GM19193 (cell line): Measurements from ENCODE around the gene PKN1.

Experiments
- POLR2A ChIP-seq: IDR thresholded peaks from 4 replicates; pipeline ENCODE4 v1.6.1; 2011; ENCODE audit not compliant: insufficient read depth, insufficient read length; ENCODE audit errors: extremely low read depth

The PKN1 gene

DNA sequence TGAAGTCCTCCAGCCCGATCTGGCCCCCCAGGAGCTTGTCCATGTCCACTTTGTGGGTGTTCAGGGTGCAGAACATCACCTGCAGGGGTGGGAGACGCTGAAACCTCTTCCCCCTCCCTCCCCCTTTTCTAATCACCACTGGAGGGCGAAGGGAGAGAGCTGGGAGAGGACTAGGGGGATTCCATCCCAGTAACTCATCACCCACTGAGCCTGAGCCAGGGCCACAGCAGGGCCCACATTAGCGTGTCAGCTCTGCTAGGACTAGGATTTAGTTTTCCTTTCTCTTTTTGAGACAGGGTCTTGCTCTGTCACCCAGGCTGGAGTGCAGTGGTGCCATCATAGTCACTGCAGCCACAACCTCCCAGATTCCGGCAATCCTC lies 47.6 kb downstream of the PKN1 start:
- TF ChIP-seq POLR2A, result no peak

DNA sequence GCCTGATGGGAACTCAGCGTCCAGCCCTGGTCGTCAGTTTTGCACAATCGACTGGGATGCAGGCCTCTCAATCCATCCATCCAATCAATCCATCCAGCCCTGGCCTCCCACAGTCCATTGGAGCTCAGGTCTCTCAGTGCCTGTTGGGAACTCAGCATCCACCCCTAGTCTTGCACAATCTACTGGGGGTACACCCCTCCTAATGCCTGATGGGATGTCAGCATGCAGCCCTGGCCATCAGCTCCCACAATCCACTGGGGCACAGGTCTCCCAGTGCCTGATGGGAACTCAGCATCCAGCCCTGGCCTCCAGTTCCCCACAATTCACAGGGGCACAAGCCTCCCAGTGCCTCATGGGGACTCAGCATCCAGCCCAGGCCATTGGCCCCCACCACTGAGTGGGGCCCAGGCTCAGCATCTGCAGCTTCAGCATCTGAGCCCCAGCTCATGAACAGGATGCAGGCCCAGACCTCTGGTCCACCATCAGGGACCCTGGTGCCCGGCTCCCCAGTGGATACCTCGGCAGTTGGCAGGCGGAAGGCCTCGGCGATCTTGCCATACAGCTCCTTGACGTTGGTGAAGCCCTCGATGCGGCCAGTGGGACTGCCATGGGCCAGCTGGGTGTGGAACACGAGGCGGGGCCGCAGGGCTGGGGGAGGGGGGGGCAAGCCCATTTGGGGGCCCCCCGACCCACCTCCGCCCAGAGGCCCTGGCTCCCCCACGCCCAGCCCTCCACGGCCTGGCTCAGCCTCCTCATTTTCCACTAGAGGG lies 49.3 kb downstream of the PKN1 start:
- no peak for TF ChIP-seq POLR2A

DNA sequence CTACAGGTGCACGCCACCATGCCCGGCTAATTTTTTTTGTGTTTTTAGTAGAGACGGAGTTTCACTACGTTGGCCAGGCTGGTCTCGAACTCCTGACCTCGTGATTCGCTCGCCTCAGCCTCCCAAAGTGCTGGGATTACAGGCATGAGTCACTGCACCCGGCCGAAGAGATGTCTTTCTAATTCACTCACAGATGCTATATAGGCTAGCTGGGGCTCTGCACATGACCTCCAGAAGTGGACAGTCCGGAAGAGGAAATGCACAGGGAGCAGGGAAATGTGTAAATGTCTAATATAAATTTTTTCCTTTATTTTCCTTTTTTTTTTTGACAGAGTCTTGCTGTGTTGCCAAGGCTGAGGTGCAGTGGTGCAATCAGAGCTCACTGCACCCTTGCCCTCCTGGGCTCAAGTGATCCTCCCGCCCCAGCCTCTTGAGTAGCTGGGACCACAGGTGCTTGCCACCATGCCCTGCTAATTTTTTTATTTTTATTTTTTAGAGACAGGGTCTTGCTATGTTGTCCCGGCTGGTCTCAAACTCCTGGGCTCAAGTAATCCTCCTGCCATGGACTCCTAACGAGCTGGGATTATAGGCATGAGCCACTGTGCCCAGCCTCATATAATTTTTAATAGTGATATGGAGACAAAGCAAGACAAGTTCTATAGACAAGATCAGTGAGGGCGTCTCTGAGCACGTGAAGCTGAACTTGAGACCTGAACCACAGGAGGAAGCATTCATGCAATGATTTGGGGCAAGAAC lies 54.4 kb downstream of the PKN1 start:
- no peak for TF ChIP-seq POLR2A

DNA sequence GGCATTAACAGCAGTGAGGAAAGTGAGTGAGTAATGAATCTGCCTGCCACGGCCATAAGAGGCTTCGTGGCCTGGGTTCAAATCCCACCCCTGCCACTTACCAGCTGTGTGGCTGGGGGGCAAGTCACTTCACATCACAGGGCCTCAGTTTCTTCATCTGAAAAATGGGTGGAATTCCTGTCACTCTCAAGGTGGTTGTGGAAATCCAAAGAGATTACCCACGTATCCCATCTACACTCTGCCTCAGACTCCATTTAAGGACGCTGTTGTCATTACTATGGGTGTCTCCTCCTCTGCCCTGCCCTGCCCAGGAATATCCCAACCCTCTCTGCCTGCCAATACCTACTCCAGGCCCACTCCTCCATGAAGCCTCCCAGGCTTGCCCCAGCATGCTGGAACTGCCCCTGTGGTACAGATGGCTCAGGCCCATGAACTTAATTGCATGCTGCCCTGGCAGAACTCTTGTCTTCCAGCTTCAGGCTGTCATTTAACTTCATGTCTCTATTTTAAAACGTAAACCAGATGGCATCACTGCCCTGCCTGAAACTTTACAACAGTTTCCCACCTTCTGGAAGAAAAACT lies 59.7 kb downstream of the PKN1 start:
- TF ChIP-seq POLR2A, result no peak

DNA sequence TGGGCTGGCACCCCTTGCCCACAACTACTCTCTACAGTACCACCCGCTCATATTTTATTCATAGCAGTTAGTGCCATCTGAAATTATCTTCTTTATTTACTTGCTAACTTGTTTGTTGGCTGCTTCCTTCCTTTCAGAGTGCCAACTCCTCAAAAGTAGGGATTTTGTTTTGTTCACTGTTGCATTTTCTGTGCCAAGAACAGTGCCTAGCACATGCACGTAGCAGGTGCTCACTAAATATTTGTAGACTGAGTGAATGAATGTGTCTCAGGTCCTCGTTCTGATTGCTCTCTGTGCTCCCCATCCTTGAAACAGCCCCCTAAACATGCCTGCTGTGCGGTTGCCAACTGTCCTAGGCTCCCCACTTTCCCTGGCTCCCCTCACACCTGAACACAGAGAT lies 61.3 kb downstream of the PKN1 start:
- TF ChIP-seq POLR2A, result no peak

DNA sequence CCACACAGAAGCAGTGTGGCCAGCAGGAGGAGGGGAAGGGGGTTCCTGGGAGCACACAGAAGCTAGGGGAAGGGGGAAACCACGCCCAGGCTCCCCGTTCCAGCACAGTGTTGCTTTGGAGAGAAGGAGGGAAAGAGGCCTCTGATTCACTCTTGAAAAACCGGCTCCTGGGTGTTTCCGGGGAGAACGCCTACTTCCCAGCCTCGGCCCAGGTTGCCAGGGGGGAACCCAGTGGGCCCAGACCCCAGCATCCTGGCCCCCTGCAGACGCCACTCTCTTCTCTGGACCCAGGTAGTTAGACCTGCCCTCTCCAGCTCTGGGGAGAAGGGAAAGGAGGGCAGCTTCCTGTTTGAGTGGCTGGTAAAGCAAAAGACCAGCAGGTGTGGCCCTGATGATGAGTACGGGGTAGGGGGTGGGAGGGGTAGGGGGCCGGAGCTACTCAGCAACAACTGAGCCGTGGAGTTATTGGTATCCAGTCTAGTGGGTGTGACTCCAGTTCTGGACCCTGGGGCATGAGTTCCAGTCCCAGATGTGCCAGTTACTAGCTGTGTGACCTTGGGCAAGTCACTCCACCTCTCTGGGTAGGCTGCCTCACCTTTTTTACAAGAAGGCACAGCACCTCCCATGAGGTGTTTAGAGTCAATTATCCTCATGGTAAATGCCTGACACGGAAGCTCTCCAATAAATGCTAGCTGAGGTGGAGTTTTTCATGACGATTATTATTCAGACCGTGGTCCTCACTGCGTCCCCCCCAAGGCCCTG lies 62.0 kb downstream of the PKN1 start:
- TF ChIP-seq POLR2A, result no peak

DNA sequence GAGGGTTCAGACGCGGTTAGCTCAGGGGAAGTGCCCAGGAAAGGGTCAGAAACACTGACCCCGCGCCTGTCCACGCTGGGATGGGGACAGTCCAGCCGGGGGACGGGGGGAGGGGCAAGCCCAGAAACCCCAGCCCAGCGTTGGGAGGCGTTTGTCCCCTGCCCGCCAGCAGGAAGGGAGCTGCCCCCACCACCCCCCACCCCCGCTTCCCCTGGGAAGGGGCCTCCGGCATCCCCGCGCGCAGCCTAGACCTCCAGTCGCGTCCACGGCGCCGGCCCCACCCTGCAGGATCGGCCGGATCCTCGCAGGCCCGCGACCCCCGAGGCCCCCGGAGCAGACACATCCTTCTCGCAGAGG lies 62.5 kb downstream of the PKN1 start:
- no peak for TF ChIP-seq POLR2A

DNA sequence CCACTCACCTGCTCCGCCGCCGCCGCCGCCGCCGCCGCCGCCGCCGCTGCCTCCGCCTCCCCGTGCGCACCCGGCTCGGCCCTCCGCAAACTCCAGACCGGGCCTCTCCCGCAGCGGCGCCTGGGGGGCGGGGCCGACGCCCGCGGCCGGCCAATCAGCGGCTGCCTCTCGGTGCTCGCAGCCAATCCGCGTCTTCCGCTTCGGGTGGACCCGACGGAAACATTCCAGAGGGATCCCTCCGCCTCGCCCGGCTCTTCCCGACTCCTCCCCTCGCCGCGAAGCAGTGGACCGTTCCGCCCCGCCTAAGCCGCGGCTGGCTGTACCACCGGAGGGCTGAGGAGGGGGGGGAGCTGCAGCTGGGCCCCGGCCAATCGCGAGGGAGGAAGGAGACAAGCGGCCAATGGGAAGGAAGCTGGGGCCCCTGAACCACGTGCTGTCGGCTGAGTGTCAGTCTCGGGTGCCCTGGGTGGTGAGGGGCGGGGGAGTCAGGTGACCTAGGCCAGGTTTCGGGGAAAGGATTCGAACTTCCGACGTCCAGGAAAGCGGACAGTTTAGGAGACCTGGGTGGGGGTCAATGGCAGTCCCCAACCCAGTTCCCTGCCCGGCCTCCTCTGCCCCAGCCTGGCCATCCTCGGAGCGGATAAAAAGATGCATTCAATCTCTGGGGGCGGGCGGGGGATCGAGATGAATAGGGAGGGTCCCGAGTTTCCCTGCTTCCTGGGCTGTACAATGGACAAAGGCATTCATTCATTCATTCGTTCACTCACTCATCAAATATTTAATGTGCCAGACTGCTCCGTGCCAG lies 63.1 kb downstream of the PKN1 start, which contains the start of gene GIPC1:
TSS of gene GIPC1 (minus strand) at position 99 of the 805 bp plus-strand sequence. CDS start 13,151 bp downstream, outside the sequence.
- no peak for TF ChIP-seq POLR2A

DNA sequence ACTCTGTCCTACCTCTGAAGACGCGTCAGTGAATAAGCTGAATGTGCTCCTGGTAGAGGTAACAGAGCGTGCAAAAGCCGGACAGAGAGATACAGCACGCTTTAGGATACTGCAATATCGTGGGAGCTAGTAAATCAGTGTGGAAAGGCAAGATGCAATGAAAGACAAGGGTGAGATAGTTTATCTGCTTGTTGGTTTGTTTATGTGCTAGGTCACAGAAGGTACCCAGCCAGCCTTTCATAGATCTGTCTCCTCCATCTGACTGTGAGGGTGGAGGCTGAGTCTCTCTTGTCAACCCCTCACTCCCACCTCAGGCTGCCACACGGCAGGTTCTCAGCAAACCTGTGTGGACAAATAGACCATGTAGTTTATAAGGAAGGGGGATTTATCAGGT lies 63.7 kb downstream of the PKN1 start:
- no peak for TF ChIP-seq POLR2A

DNA sequence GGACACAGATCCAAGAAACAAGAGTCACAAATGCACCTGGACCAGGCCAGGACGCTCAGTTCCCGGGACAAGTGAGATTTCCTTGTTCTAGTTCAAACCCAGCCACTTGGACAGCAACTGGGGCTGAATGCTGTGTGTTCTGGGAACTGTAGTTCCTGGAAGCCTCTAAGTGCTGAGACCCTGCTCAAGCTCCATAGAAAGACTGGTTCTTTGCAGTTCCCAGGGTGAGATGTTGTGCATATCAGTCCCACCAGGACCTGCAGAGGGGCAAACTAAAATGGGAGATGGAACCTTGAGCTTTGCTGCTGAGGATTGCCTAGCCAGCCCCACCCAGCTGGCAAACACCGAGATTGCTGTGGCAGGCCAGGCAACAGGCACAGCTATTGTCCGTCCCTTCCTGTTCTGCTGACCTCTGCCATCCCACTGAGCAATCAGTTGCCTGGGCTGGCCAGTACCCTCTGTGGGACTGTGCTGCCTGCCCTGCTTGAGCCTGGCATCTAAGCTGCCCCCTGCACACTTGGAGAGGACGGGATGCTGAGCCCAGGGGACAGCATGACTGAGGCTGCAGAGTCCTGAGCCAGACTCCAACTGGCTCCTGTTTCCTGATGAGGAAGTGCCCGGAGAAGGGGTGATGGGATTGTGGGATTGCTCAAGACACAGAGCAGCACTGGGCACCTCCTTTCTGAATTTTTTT lies 64.3 kb downstream of the PKN1 start:
- no peak for TF ChIP-seq POLR2A

DNA sequence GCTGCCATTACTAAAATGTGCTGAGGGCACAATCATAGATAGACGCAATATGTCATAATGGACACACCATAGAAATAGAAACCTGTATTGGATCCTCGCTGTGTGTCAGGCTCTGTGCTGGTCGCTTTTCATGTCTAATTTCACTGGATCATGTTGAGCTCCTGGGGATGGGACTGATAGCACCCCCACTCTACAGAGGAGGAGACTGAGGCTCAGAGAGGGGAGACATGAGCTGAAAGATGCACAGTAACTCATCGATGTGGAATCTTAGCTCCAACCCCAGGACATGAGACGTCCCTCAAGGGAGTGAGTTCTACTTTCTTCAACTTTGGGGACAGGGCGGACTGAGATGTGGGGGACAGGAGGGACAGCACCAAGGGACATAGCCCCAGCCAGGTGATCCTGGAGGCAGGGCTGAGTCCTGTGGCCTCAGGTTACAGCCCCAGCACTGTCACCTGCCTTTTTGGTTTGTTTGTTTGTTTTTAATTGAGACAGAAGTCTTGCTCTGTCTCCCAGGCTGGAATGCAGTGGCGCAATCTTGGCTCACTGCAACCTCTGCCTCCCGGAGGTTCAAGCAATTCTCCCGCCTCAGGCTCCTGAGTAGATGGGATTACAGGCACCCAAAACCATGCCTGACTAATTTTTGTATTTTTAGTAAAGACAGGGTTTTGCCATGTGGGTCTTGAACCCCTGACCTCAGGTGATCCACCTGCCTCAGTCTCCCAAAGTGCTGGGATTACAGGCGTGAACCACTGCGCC lies 69.4 kb downstream of the PKN1 start:
- TF ChIP-seq POLR2A, result no peak

DNA sequence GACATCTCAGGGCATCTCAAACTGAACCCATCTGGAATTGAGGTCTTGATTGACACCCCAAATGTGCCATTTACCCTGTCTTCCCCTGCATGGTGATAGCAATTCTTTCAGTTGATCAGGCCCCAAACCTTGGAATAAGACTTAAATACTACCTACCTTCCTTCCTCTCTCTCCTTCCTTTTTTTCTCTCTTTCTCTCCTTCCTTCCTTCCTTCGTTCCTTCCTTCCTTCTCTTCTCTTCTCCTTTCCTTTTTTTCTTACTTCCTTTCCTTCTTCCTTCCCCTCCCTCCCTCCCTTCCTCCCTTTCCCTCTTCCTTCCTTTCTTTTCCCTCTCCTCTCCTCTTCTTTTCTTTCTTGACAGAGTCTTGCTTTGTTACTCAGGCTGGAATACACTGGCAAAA lies 70.2 kb downstream of the PKN1 start:
- TF ChIP-seq POLR2A, result no peak
